GM12878 (cell line): ENCODE data around the gene TROAP. TPM values are rescaled to one million over a fixed set of nuclear protein-coding genes. Genes with fewer than 3 reads are reported as not detected.

Experiments used
- CBX3 ChIP-seq: fragments of 200-600 bp; sonication (generic); IDR thresholded peaks from 2 replicates; pipeline ENCODE4 v1.6.1; 2016; ENCODE audit warnings: low read depth, borderline replicate concordance
- EZH2 ChIP-seq: IDR thresholded peaks from 2 replicates; pipeline ENCODE4 v1.6.1; 2012; ENCODE audit warnings: low read depth, mild to moderate bottlenecking, control low read depth, inconsistent platforms, low read length, borderline replicate concordance; ENCODE audit not compliant: control insufficient read depth
- LARP7 ChIP-seq: fragments of 450-650 bp; IDR thresholded peaks from 2 replicates; pipeline ENCODE4 v1.6.1; 2017; ENCODE audit warnings: mild to moderate bottlenecking
- PKNOX1 ChIP-seq: fragments of 450-650 bp; IDR thresholded peaks from 2 replicates; pipeline ENCODE4 v1.6.1; 2016; ENCODE audit warnings: mild to moderate bottlenecking
- YBX1 ChIP-seq: fragments of 450-650 bp; IDR thresholded peaks from 2 replicates; pipeline ENCODE4 v1.6.1; 2016; ENCODE audit warnings: antibody characterized with exemption
- polyA plus RNA-seq, 11 experiments: library from polyadenylated mRNA; depleted of rRNA in 4 of 11; unstranded in 6 of 11; stranded (reverse) in 5 of 11; fragments of >200 nt; fragmentation: Nextera tagmentation in 4 of 11; fragmentation: Illumina TruSeq in 1 of 11; extraction: Ambion mirVana in 4 of 11; extraction: Trizol in 1 of 11; gene quantifications; 1 replicate in 1 of 11; 2 replicates in 10 of 11; pipeline versions ENCODE4 v1.2.1 to v1.2.3, GENCODE V29; 2011 to 2016; ENCODE audit warnings: inconsistent platforms in 2 of 11, missing spikeins in 2 of 11, low read depth in 1 of 11
- total RNA-seq, 4 experiments: library from RNA; depleted of rRNA in 3 of 4; stranded (reverse); fragments of >200 nt in 3 of 4; fragmentation: Illumina TruSeq in 1 of 4; extraction: Trizol in 1 of 4; gene quantifications; 2 replicates each; pipeline versions ENCODE4 v1.2.1 to v1.2.3, GENCODE V29; 2013 to 2021
- TF ChIP-seq, protein P1 (sequence below): fragments of 450-650 bp; IDR thresholded peaks from 2 replicates; pipeline ENCODE4 v1.6.1; 2016; ENCODE audit warnings: mild to moderate bottlenecking, moderate library complexity, borderline replicate concordance

TROAP gene
- total and polyA plus RNA-seq, 10 of the 15 experiments (the other 5 are each of a cell fraction or from before 2014, with no cell fraction given): 26.8 to 93.7 (median 52.6) TPM

- TF ChIP-seq, protein P1, sequence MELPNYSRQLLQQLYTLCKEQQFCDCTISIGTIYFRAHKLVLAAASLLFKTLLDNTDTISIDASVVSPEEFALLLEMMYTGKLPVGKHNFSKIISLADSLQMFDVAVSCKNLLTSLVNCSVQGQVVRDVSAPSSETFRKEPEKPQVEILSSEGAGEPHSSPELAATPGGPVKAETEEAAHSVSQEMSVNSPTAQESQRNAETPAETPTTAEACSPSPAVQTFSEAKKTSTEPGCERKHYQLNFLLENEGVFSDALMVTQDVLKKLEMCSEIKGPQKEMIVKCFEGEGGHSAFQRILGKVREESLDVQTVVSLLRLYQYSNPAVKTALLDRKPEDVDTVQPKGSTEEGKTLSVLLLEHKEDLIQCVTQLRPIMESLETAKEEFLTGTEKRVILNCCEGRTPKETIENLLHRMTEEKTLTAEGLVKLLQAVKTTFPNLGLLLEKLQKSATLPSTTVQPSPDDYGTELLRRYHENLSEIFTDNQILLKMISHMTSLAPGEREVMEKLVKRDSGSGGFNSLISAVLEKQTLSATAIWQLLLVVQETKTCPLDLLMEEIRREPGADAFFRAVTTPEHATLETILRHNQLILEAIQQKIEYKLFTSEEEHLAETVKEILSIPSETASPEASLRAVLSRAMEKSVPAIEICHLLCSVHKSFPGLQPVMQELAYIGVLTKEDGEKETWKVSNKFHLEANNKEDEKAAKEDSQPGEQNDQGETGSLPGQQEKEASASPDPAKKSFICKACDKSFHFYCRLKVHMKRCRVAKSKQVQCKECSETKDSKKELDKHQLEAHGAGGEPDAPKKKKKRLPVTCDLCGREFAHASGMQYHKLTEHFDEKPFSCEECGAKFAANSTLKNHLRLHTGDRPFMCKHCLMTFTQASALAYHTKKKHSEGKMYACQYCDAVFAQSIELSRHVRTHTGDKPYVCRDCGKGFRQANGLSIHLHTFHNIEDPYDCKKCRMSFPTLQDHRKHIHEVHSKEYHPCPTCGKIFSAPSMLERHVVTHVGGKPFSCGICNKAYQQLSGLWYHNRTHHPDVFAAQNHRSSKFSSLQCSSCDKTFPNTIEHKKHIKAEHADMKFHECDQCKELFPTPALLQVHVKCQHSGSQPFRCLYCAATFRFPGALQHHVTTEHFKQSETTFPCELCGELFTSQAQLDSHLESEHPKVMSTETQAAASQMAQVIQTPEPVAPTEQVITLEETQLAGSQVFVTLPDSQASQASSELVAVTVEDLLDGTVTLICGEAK: no peak
- TF ChIP-seq EZH2 (no peak), CBX3 (no peak), LARP7 (no peak), PKNOX1 (no peak), YBX1 (no peak)
- TF ChIP-seq, all 136 proteins: peak for 0
These were observed 5.8 kb downstream of the TROAP start (continued) for GRCh38 chr12:49328816-49329215.
